ENCODE data around the gene SCARB2.

Gene SCARB2

DNA sequence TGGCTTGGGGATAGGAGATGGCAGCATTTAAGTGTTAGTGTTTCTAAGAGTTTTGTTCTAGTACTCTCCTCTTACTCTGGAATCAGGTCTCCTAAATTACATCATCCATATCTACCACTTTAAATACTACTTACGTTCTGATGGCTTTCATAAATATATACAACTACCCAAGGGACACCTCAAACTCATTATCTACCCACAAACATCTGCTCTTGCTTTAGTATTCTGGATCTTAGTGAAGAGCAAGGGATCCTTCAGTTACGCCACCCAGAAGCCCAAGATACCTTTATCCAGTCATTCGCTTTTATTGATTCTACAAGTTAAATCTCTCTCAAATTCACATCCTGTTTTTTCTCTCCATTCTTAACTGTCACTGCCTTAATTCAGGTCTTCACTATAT, 72.4 kb downstream of the SCARB2 start:
- DNase-seq, result no peak

DNA sequence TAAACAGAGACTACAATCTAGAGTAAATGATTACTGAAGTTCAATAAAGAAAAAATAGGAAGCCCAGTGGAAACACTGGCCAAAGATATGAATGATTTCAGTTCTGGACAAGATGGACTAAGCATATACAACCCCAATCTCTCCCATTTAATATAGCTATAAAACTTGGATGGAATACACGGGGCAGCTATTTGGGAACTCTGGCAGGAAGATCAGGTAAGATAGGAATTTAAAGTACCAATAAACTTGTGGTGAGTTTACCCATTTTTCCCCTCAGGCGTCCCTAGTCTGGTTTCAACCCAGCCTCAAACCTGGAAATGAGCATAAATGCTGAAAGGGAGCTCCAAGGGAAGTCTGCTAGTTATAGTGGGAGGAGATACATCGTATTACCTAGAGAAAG, 85.9 kb downstream of the SCARB2 start:
- DNase-seq, result no peak

DNA sequence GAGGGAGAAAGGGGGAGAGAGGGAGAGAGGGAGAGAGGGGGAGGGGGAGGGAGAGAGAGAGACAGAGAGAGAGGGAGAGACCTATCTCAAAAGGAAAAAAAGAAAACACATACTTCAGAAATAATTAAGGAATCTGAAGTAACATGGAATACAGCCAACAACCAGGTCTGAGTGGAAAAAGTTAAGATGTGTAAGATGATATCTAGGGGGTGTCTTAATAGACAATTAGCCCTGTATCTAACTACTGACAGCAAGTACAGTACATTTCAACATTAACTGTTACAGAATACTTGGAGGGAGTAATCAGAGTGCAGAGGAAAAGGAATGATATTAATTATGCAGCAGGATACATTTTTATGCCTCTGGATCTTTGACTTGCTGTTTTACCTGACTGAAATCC, 87.8 kb downstream of the SCARB2 start:
- DNase-seq, result no peak

DNA sequence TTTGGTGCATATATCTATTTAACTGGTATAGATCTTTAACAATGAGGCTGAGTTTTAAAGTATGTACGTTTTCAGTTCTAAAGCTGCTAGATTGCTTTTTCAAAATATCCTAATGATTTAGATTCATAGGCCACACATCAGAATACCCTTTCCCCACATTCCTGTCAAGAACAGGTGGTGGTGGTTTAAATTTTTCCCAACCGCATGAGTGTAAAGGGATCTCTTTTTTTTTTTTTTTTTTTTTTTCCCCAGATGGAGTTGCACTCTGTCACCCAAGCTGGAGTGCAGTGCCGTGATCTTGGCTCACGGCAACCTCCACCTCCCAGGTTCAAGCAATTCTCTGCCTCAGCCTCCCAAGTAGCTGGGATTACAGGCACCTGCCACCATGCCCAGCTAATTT, 93.4 kb downstream of the SCARB2 start:
- DNase-seq, result no peak

DNA sequence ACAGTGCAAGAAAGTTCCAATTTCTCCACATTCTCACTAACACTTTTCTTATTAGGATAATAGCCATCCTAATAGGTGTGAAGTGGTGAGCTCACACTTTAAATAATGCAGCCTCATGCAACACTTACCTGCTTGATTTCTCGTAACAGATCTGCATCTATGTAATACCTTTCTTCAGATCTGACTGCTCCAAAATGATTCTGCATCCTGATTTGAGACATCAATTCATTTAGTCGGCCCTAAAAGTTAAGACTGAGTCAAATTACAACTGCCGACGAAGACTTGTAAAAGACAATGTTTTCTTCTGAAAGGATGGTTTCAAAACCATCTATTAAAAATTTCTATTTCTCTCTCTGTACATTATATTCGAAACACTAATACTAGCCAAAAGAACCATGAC, 96.1 kb downstream of the SCARB2 start:
- DNase-seq, result no peak

DNA sequence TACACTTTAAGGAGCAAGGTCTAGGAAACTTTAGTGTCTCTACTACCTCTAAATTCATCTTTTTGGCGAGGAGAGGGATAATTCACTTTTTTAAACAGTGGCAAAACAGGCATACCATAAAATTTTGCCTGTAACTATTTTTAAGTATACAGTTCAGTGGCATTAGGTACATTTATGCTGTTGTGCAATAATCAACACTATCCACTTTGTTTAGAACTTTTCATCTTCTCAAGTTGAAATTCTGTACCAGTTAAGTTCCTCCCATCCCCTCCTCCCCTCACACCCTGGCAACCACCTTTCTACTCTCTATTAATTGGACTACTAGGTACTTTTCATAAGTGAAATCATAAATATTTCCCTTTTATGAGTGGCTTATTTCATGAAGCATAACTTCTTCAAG, 96.8 kb downstream of the SCARB2 start:
- DNase-seq, result no peak
